SKM-1 treated with dmso at 0.1 percent for 144 hours (cell line): ENCODE results near the gene DPH5.
"Not testable (repeated sequence)": the region's sequence is repeated elsewhere in the genome, so short reads cannot be mapped to it uniquely, and the experiment has no call there.

ENCODE experiments used
- DNase-seq: peaks from one replicate; lab custom pipeline; 2025; ENCODE audit not compliant: unreplicated experiment; lab: John Stamatoyannopoulos, UW

Gene DPH5

GRCh38 chr1:100989306-100990077 is 36.1 kb downstream of the DPH5 start:
- no peak for DNase-seq

GRCh38 chr1:100988121-100988520 is 37.5 kb downstream of the DPH5 start:
- DNase-seq: no peak

GRCh38 chr1:100982793-100983192 is 42.8 kb downstream of the DPH5 start:
- no peak for DNase-seq

GRCh38 chr1:100979631-100980030 is 46.0 kb downstream of the DPH5 start:
- no peak for DNase-seq

- no peak for DNase-seq
These were observed 48.6 kb downstream of the DPH5 start for GRCh38 chr1:100976936-100977335.

GRCh38 chr1:100972185-100972584 is 53.4 kb downstream of the DPH5 start:
- no peak for DNase-seq

GRCh38 chr1:100971021-100971420 is 54.6 kb downstream of the DPH5 start:
- no peak for DNase-seq

- no peak for DNase-seq
These were observed 56.3 kb downstream of the DPH5 start for GRCh38 chr1:100969327-100969726.

GRCh38 chr1:100968621-100969020 is 57.0 kb downstream of the DPH5 start:
- DNase-seq: no peak

- no peak for DNase-seq
These were observed 65.5 kb downstream of the DPH5 start for GRCh38 chr1:100960098-100960497.

GRCh38 chr1:100959502-100960060 is 66.0 kb downstream of the DPH5 start:
- DNase-seq: no peak

- DNase-seq: no peak
These were observed 70.3 kb downstream of the DPH5 start for GRCh38 chr1:100955322-100955721.

GRCh38 chr1:100953960-100954730 is 71.4 kb downstream of the DPH5 start:
- DNase-seq: no peak

GRCh38 chr1:100952970-100953369 is 72.6 kb downstream of the DPH5 start:
- not testable (repeated sequence) for DNase-seq

GRCh38 chr1:100952104-100952745 is 73.4 kb downstream of the DPH5 start:
- no peak for DNase-seq

GRCh38 chr1:100950781-100951180 is 74.8 kb downstream of the DPH5 start:
- no peak for DNase-seq

- no peak for DNase-seq
These were observed 75.2 kb downstream of the DPH5 start for GRCh38 chr1:100950337-100950736.

- not testable (repeated sequence) for DNase-seq
These were observed 75.9 kb downstream of the DPH5 start for GRCh38 chr1:100949515-100950158.

- not testable (repeated sequence) for DNase-seq
These were observed 76.7 kb downstream of the DPH5 start for GRCh38 chr1:100948721-100949405.

GRCh38 chr1:100947816-100948215 is 77.8 kb downstream of the DPH5 start:
- not testable (repeated sequence) for DNase-seq
